ENCODE data around the gene DRAM2. TPM values are rescaled to one million over a fixed set of nuclear protein-coding genes. Genes with fewer than 3 reads are reported as not detected.

DRAM2 gene
- total RNA-seq, 4 donors from 2014 or later: 30.3 to 64.3 (median 37.6) TPM

GRCh38 chr1:111164151-111164550 is 24.3 kb upstream of the DRAM2 start:
- TF ChIP-seq CTCF (IDR thresholded peaks at IDR 0.05) (no peak), POLR2A (IDR thresholded peaks at IDR 0.05) (no peak), EP300 (IDR thresholded peaks at IDR 0.05) (no peak)
- Histone ChIP-seq H3K4me3 (no peak overlapping the region), H3K27ac (no peak overlapping the region), H3K4me1 (no peaks in the 10 kb centered on the region), H3K9me3 (no peaks in the 10 kb centered on the region), H3K27me3 (no peaks in the 10 kb centered on the region), H3K36me3 (peaks cover 0 to 52% (median 0%) of the 10 kb centered on the region in 3 donors)
- no peak for DNase-seq (ENCODE audit: low spot score in 2 of 2)
- WGBS, 2 donors: 94 to 95% methylated on average over 2 of the region's 2 CpGs

DNA sequence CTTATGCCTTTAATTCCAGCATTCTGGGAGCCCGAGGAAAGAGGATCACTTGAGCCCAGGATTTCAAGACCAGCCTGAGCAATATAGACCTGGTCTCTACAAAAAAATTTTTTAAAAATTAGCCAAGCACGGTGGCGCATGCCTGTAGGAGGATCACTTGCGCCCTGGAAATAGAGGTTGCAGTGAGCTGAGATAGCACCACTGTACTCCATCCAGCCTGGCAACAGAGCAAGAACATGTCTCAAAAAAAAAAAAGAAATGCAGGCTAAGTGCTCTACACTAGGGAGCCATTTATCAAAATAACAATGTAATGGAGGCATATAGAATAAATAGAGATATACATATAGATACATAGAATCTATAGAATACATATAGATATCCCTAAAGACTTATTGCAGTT is 23.5 kb upstream of the DRAM2 start:
- Histone ChIP-seq H3K4me3 (no peak overlapping the region), H3K27ac (no peak overlapping the region), H3K36me3 (peaks cover 0 to 46% (median 0%) of the 10 kb centered on the region in 3 donors), H3K27me3 (no peaks in the 10 kb centered on the region), H3K4me1 (no peaks in the 10 kb centered on the region), H3K9me3 (no peaks in the 10 kb centered on the region)
- TF ChIP-seq POLR2A (IDR thresholded peaks at IDR 0.05): no peak
- no peak for TF ChIP-seq EP300 (IDR thresholded peaks at IDR 0.05)
- no peak for TF ChIP-seq CTCF (IDR thresholded peaks at IDR 0.05)
- DNase-seq (ENCODE audit: low spot score in 2 of 2): no peak
- WGBS, 2 donors: 95 to 96% methylated on average over 4 of the region's 4 CpGs

DNA sequence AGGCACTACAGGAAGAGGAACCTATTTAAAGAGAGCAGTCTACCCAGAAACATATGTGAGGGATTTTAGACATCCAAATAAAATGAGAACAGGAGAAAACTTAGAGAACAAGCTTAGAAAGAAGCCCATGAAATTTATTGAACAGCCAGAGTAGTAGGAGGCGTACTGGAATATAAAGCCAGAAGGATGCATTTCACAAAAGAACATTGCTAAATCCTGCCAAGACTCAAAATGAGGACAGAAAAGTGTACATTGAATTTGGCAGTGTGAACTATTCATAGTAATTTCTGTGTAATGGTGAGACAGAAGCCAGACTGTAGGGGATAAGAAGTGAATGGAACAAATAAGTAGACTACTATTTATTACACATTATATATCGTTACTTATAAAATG is 22.6 kb upstream of the DRAM2 start:
- Histone ChIP-seq H3K9me3 (no peaks in the 10 kb centered on the region), H3K4me1 (no peaks in the 10 kb centered on the region), H3K36me3 (peaks cover 0 to 40% (median 0%) of the 10 kb centered on the region in 3 donors), H3K27me3 (no peaks in the 10 kb centered on the region), H3K4me3 (no peak overlapping the region), H3K27ac (no peak overlapping the region)
- no peak for DNase-seq (ENCODE audit: low spot score in 2 of 2)
- TF ChIP-seq POLR2A (IDR thresholded peaks at IDR 0.05): no peak
- TF ChIP-seq EP300 (IDR thresholded peaks at IDR 0.05): no peak
- no peak for TF ChIP-seq CTCF (IDR thresholded peaks at IDR 0.05)
- WGBS, 2 donors: 90 to 93% methylated on average over 2 of the region's 2 CpGs

GRCh38 chr1:111161843-111162487 is 22.1 kb upstream of the DRAM2 start:
- no peak overlapping the region for H3K27ac ChIP-seq
- no peak for DNase-seq (ENCODE audit: low spot score in 2 of 2)
- no peaks in the 10 kb centered on the region for H3K27me3 ChIP-seq
- no peaks in the 10 kb centered on the region for H3K9me3 ChIP-seq
- peaks cover 0 to 2% (median 0%) of the 10 kb centered on the region in 4 donors for H3K4me1 ChIP-seq
- peaks cover 0 to 46% (median 0%) of the 10 kb centered on the region in 3 donors for H3K36me3 ChIP-seq
- H3K4me3 ChIP-seq: no peak overlapping the region
- TF ChIP-seq EP300 (IDR thresholded peaks at IDR 0.05) (no peak), POLR2A (IDR thresholded peaks at IDR 0.05) (no peak), CTCF (IDR thresholded peaks at IDR 0.05) (no peak)
- WGBS, 2 donors: 28 to 39% methylated on average over 1 of the region's 1 CpG

GRCh38 chr1:111157431-111157830 is 17.5 kb upstream of the DRAM2 start:
- H3K27ac ChIP-seq: no peak overlapping the region
- WGBS, 2 donors: 98 to 100% methylated on average over 2 of the region's 2 CpGs
- H3K4me3 ChIP-seq: no peak overlapping the region
- H3K36me3 ChIP-seq: peaks cover 0 to 63% (median 0%) of the 10 kb centered on the region in 3 donors
- TF ChIP-seq EP300 (IDR thresholded peaks at IDR 0.05) (no peak), POLR2A (IDR thresholded peaks at IDR 0.05) (no peak)
- H3K9me3 ChIP-seq: no peaks in the 10 kb centered on the region
- no peak for DNase-seq (ENCODE audit: low spot score in 2 of 2)
- H3K27me3 ChIP-seq: no peaks in the 10 kb centered on the region
- H3K4me1 ChIP-seq: peaks cover 0 to 4% (median 0%) of the 10 kb centered on the region in 4 donors

All from tibial nerve (tissue), 4 donors.